Activated CD8-positive, alpha-beta memory T cell treated with anti-CD3 and anti-CD28 coated beads for 36 hours (primary cell): Measurements from ENCODE around the gene FAM117A. TPM values are rescaled to one million over a fixed set of nuclear protein-coding genes. Genes with fewer than 3 reads are reported as not detected.
"Not testable (repeated sequence)": the region's sequence is repeated elsewhere in the genome, so short reads cannot be mapped to it uniquely, and the experiment has no call there.

Source experiments
- CTCF ChIA-PET: fragments of 350-600 bp; sonication (Branson Sonifier 250); formaldehyde crosslinking; loops from one replicate; lab custom pipeline; 2021; ENCODE audit warnings: antibody characterized with exemption; lab: Charles Lee
- POLR2A ChIA-PET: fragments of 350-600 bp; sonication (Branson Sonifier 250); formaldehyde crosslinking; loops from one replicate; lab custom pipeline; 2021; ENCODE audit warnings: antibody characterized with exemption; lab: Charles Lee
- total RNA-seq, 2 experiments: library from RNA; stranded (reverse); gene quantifications; one replicate each; pipeline ENCODE4 v1.2.3, GENCODE V29; 2021

Gene FAM117A
- total RNA-seq, 2 experiments from 2014 or later: 16.4 to 17.7 TPM

- ChIA-PET POLR2A (interaction anchor here (0.6 kb wide), 2 partner anchors 13 to 99 kb away, joined by 3 to 5 read pairs; no protein-coding TSS in a partner anchor), CTCF (interaction anchor here (0.7 to 1.3 kb wide), 3 partner anchors 10 to 60 kb away, joined by 3 read pairs; no protein-coding TSS in a partner anchor)
These were observed 12.8 kb upstream of the FAM117A start for GRCh38 chr17:49776551-49777300.

GRCh38 chr17:49775546-49776260 is 11.8 kb upstream of the FAM117A start:
- CTCF ChIA-PET: interaction anchor here (0.7 to 1.3 kb wide), 3 partner anchors 11 to 59 kb away, joined by 3 read pairs; no protein-coding TSS in a partner anchor
- POLR2A ChIA-PET: interaction anchor here (0.6 kb wide), 1 partner anchor 98 kb away, joined by 5 read pairs; no protein-coding TSS in a partner anchor

- ChIA-PET POLR2A (interaction anchor here (0.6 kb wide), 1 partner anchor 38 kb away, joined by 4 read pairs; no protein-coding TSS in a partner anchor), CTCF (interaction anchor here (0.6 to 0.9 kb wide), 2 partner anchors 11 to 197 kb away, joined by 3 read pairs; no protein-coding TSS in a partner anchor)
These were observed 3.1 kb upstream of the FAM117A start for GRCh38 chr17:49766918-49767530.

- CTCF ChIA-PET: interaction anchor here (0.9 to 3.7 kb wide), 5 partner anchors 16 to 195 kb away, joined by 3 to 18 read pairs (median 5); partner anchors contain the start of genes KAT7 and SLC35B1
- POLR2A ChIA-PET: interaction anchor here (0.6 to 3.7 kb wide), 9 partner anchors 15 to 330 kb away, joined by 3 to 19 read pairs (median 12); partner anchors contain the start of genes KAT7 and SLC35B1
These were observed 739 bp upstream of the FAM117A start for GRCh38 chr17:49764559-49765180.

GRCh38 chr17:49762151-49762941 is 1.6 kb downstream of the FAM117A start:
- ChIA-PET POLR2A (interaction anchor here (0.6 to 3.7 kb wide), 5 partner anchors 13 to 54 kb away, joined by 3 to 19 read pairs (median 8); partner anchors contain the start of gene SLC35B1), CTCF (interaction anchor here (1.7 to 3.7 kb wide), 3 partner anchors 13 to 53 kb away, joined by 4 to 18 read pairs (median 13); partner anchors contain the start of gene SLC35B1)

- POLR2A ChIA-PET: interaction anchor here (0.5 to 3.7 kb wide), 3 partner anchors 12 to 168 kb away, joined by 7 to 19 read pairs (median 9); no protein-coding TSS in a partner anchor
- CTCF ChIA-PET: interaction anchor here (0.9 kb wide), 1 partner anchor 53 kb away, joined by 4 read pairs; the partner anchor contains the start of gene SLC35B1
These were observed 2.9 kb downstream of the FAM117A start for GRCh38 chr17:49760932-49761558.

- POLR2A ChIA-PET: interaction anchor here (0.5 kb wide), 1 partner anchor 167 kb away, joined by 7 read pairs; no protein-coding TSS in a partner anchor
- CTCF ChIA-PET: no interaction called here
These were observed 3.6 kb downstream of the FAM117A start for GRCh38 chr17:49760296-49760695.

GRCh38 chr17:49759203-49759602 is 4.7 kb downstream of the FAM117A start:
- POLR2A ChIA-PET: interaction anchor here (0.6 kb wide), 1 partner anchor 60 kb away, joined by 3 read pairs; no protein-coding TSS in a partner anchor
- CTCF ChIA-PET: interaction anchor here (0.5 kb wide), 1 partner anchor 27 kb away, joined by 4 read pairs; no protein-coding TSS in a partner anchor

- CTCF ChIA-PET, POLR2A ChIA-PET: not testable (repeated sequence)
These were observed 5.4 kb downstream of the FAM117A start for GRCh38 chr17:49758464-49759010.

GRCh38 chr17:49757151-49757777 is 6.7 kb downstream of the FAM117A start:
- ChIA-PET POLR2A (interaction anchor here (1.0 kb wide), 1 partner anchor 10 kb away, joined by 4 read pairs; no protein-coding TSS in a partner anchor), CTCF (interaction anchor here (1.5 kb wide), 1 partner anchor 9 kb away, joined by 7 read pairs; no protein-coding TSS in a partner anchor)

GRCh38 chr17:49756323-49757150 is 7.4 kb downstream of the FAM117A start:
- POLR2A ChIA-PET: interaction anchor here (0.6 to 1.0 kb wide), 3 partner anchors 10 to 61 kb away, joined by 3 to 4 read pairs (median 4); no protein-coding TSS in a partner anchor
- CTCF ChIA-PET: interaction anchor here (0.6 to 1.9 kb wide), 3 partner anchors 8 to 187 kb away, joined by 3 to 7 read pairs (median 4); no protein-coding TSS in a partner anchor

GRCh38 chr17:49755663-49756283 is 8.2 kb downstream of the FAM117A start:
- ChIA-PET CTCF (interaction anchor here (0.6 to 1.9 kb wide), 2 partner anchors 11 to 186 kb away, joined by 3 to 4 read pairs; no protein-coding TSS in a partner anchor), POLR2A (interaction anchor here (0.6 kb wide), 1 partner anchor 60 kb away, joined by 4 read pairs; no protein-coding TSS in a partner anchor)

- CTCF ChIA-PET: no interaction called here
- POLR2A ChIA-PET: no interaction called here
These were observed 10.0 kb downstream of the FAM117A start for GRCh38 chr17:49753959-49754391.

GRCh38 chr17:49752508-49752907 is 11.4 kb downstream of the FAM117A start:
- ChIA-PET POLR2A (no interaction called here), CTCF (interaction anchor here (1.0 kb wide), 1 partner anchor 14 kb away, joined by 3 read pairs; no protein-coding TSS in a partner anchor)
